OCI-LY3 (cell line): ENCODE results near the gene CAV1.
"Not testable (repeated sequence)": the region's sequence is repeated elsewhere in the genome, so short reads cannot be mapped to it uniquely, and the experiment has no call there.

Source experiments
- CTCF ChIP-seq: fragments of 200-600, 300-600 bp; sonication (generic); IDR thresholded peaks from 2 replicates; pipeline ENCODE4 v1.5.1; 2014; ENCODE audit warnings: antibody characterized with exemption, low read length, low read depth
- EZH2phosphoT487 ChIP-seq: fragments of 200-600 bp; shearing (Covaris generic); IDR thresholded peaks from 2 replicates; pipeline ENCODE4 v1.6.1; 2018; ENCODE audit warnings: antibody characterized with exemption, mixed run types, low read depth

GRCh38 chr7:116587200-116587599 is 62.4 kb downstream of the CAV1 start:
- TF ChIP-seq CTCF, EZH2phosphoT487: not testable (repeated sequence)
